GM21360 (cell line): ENCODE measurements around the gene BMAL1.

Source experiments
- ATAC-seq: cut with Tn5 transposase; IDR thresholded peaks from one replicate; pipeline ENCODE4 v1.9.1; 2021; ENCODE audit warnings: mild to moderate bottlenecking, moderate library complexity; ENCODE audit not compliant: unreplicated experiment

Gene BMAL1

DNA sequence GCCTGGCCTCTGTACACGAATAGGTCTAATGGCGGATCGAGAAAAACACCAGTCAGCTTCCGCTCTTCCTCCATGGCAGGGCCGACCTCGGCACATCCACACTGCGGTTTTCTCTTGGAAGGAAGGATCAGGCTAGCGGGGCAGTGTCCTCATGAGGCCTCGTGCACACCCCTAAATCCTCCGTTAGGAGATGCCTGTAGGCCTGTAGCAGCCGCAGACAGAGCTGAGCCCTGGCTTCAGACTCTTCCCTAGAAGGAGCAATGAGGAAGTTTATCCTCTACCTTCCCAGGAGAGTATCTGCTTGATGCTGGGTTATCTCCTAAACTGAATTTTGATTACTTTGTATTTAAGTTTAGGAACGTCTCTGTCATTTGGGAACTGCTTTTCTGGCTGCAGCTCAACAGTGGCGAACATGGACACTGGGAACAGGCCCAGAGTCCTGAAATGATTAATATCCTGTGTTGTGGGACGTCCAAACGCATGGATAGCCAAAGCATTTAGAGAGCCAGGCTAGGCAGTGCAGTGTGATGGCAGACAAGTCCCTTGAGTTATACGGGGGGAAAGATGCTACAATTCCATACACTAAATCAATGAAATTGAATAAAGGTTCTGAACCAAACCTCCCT lies 16.5 kb upstream of the BMAL1 start:
- ATAC-seq, result no peak

DNA sequence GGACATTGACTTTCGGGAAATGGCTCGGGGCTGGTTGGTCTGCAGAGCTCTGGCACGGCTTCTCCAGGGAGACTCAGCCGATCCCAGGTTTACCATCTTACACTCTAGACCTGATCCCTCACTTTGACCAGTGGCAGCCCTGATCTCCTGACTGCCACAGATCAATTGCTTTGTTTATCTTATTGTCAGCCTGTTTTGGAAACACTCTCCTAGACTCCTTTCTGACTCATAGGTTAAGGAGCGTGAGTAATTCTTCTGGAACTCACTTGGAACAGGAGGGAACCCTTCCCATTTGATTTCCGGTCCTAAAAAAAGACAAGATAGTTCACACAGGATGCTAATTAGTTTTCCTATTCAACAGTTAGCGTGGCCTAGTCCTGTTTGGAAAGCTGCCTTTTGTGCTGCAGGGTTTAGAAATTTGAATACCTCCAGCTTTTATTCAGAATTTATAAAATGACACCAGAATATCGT lies 16.0 kb upstream of the BMAL1 start:
- no peak for ATAC-seq

DNA sequence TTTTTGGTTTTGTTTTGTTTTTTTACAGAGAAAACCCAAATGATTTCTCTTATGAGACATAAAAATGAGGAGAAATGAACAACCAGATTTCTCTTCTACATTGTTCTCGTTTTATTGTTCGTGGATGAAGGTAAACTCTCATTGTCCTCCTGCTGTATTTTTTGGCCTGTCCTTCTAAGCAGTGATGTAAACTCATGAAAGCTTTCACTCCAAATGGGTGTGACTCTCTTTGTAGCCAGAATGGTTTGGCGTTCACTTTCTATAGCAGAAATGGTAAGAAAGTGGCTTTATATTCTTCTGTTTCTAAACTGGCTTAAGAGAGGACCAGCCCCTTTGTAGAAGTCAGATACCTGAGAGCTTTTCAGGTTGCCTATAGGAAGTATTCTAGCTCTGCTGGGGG lies 15.5 kb upstream of the BMAL1 start:
- ATAC-seq, result no peak

DNA sequence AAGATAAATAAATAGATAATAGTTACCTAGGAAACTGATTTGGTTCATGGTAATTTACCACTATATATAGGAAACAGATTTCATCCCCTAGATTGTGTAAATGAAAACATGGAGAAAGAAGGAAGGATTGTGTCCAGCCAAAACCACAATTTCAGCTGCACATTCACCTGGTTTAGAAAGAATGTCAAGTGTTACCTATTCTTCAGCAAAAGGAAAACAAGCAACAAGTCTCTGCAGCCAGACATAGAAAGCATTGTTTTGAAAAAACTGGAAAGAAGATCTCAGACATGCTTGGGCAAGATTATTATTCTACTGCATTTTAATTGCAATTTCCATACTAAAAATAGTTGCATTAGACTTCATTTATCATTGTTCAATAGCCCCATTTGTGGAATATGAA lies 8.8 kb upstream of the BMAL1 start:
- no peak for ATAC-seq

DNA sequence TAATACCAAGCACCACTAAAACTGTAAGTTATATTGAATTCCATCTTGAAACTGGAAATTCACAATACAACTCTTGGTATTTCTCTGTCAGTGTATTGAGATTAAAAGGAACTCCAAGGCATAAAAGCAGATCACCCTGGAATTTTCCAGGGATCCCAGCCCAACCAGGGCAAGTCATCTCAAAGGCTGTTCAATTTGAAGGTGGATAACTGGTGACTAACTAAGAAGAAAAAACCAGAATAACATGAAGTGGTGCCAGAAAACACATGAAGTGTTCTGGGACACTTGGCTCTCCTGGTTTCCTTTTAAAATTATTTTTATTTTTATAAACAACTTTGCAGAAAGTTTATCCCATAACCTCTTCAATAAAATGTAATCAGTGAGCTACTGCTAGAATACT lies 7.8 kb upstream of the BMAL1 start:
- ATAC-seq, result no peak

DNA sequence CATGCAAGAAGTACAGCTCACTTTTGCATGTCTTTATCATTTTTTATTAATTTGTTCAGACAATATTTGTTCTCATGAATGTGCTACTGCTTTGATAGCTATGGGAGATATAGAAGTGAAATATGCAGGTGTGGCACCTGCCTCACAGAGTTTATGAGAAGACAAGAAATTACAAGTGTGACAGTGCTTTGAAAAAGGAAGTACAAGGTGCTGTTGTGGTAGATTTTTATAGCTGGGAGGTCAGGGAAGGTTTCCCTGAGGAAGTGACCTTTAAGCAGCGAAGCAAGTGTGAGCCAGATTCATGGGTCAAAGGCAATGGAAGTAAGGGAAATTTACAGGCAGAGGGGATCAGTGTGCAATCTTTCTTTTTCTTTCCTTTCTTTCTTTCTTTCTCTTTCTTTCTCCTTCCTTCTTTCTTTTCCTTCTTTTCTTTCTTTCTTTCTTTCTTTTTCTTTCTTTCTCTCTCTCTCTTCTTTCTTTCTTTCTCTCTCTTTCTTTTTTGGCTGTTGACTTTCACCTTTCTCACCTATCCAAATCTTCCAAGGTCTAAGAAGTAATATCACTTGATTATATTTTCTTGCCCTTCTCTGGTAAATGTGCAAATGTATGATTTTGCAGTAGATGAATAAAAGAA lies 6.4 kb upstream of the BMAL1 start:
- no peak for ATAC-seq

DNA sequence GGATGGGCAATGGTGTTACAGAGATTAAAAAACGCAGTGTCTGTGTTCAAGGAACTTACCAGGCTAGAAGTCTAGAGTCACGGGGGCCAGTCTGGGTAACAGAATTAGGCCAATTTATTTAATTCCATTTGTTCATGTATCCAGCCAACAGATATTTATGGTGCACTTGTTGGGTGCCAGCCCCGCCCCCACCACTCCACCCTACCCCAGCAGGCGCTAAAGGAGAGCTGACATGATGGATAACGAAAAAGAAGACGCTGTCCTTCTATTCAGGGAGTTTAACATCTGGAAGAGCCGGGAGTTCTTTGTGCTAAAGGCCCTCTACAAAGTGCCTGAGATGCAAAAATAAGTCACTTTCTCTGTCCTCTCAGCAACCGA lies 1.1 kb upstream of the BMAL1 start:
- ATAC-seq, result no peak

DNA sequence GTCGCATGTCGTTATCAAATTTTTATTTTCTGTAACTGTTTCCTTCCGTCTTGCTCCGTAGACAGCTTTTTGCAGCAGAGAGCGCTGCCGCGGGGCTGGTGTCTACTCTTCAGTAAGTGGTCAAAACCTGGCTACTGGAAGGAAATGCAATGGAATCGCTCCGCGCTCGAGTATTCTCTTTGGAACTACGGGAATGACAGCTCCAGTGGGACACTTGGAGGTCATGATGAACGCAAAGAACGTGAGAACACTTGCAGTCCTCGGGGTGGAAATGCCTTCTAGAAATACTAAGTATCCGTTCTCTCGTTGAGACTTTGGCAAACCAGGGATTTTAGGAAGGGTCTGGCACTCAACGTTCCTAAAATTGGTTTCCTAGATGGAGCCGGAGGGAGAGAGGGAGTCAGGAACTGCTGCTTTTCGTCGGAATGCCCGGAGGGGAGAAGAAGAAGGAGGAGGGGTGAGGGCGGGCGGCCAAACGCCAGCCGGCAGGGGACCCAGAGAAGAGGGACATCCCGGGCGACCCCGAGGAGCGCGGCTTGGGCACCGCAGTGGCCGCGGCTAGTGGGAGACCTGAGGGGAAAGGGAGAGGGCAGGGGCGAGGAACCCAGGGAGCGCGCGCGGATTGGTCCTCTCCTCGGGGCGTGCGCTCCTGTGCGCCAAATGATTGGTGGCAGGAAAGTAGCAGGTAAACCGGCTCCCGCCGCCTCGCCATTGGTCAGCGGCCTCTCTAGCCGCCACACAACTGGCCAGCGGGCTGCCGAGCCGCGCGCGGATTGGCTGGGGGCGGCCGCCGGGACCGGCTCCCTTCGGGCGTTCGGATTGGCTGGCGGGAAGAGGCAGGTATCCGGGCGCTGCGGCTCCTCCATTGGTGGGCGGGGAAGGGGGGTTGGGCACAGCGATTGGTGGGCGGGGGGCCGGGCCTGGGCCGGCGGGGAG lies 490 bp upstream of the BMAL1 start:
- ATAC-seq, result peak; percentile 93

DNA sequence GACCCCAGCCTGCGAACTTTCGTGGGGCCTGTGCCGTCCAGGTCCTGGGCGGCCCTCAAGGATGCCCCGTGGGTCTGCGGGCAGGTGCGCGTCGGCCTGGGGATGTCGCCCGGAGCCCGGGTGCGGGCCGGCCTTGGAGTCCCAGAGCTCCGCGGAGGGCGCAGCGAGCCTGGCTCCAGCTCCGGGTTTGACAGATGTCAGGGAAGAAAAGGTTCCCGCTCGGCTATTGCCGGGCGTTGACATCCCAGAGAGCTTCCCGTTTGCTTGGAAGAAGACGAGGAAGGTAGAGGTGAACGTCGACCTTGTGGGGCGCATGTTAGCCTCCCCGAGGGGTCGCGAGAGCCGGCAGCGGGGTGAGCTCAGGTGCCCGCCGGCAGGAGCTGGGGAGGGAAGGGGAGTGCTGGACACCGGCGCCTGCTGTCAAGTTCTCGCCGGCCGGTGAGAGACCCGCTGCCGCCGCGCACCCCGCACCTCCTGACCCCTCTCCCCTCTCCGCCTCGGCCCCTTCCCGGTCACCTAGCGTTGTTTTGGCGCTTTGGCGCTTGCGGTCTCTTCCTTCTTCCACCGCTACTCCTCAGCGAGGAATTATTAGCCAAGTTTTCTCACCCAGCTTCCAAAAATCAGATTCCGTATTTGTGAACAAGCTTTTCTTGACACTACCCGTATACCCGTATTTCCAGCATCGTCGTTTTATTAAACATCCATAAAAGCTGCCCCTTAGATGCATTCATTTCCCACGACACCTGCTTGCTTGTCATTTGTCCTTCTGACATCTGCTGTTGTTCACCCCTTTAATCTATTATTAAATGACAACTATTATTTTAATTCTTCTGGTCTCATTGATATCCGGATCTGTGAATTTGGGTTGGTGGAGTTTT lies 1.3 kb downstream of the BMAL1 start:
- peak; percentile 4 for ATAC-seq

DNA sequence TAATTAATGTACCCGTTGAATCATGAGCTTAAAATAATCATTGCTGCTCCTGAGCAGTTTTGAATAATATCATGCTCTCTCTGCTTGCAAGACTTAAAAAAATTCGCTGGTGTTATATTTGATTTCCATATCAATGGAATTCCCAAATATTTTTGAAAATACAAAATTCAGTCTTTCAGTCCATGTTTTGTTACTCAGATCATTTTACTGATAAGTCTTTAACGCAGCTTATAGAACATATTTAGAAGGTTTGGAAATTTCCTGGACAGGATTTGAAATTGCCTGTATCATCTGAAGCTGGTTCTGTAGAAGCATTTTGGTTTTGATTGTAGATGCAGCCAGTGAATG lies 1.9 kb downstream of the BMAL1 start:
- no peak for ATAC-seq

DNA sequence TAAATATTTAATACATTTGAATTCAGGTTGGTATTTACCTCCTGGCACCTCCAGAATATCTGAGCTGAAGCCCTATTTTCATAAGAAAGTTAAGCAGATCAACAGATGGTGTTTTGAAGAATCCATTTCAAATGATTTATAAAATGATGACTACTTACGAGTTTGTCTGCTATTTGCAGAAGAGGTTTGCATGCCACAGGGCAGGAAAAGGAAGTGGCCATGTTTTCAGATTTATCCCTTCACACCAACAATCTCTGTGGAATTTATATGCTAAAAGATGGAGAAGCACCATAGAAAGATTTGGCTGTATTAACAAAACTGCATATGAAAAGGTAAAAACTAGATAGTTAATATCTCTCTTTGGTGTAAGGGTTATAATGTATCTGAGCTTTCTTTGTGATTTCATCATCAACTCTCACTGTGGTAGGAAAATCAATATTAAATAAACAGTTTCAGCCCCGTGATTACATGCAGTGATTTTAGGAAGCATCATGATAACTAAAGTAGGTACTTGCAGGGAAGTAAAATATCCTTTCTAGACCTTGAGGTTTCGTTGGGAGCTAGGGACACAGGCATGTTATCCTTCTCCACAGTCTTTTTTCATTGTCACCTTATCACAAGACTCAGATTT lies 2.6 kb downstream of the BMAL1 start:
- no peak for ATAC-seq

DNA sequence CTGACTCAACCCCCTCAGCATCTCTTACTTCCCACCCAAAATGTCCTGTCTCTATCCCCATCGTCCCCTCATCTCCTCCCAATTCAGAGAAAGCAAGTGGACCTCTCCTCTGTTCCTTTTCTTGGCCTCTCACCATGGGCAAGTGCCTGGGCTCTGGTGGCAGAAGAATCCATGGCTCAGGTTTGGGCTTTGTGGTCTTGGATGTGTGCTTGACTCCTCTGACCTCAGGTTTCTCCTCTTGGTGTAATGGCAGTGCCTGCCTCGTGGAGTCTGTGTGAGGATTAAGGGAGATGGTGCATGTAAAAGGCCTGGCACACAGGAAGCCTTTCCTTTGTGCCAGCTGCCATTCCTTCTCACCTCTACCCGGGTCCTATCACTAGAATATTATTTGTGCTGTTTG lies 3.2 kb downstream of the BMAL1 start:
- ATAC-seq, result no peak

DNA sequence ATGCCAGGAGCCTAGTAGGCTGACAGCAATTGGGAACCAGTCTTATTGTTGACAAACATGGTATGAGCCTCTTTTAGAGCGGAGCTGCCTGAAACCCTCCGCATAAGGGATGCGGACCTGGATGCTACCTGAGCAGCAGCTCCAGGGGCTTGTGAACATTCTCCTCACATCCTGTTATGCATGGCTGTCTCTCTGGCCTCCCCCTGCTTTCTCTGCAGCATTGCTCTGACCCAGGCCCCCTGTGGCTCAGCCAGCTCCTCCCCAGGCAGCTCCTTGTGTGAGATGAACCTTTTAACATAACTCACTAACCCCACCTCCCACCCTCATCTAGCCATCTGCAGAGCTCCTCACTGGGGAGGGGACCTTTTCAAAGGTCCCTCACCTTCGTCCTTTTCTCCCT lies 6.0 kb downstream of the BMAL1 start:
- no peak for ATAC-seq

DNA sequence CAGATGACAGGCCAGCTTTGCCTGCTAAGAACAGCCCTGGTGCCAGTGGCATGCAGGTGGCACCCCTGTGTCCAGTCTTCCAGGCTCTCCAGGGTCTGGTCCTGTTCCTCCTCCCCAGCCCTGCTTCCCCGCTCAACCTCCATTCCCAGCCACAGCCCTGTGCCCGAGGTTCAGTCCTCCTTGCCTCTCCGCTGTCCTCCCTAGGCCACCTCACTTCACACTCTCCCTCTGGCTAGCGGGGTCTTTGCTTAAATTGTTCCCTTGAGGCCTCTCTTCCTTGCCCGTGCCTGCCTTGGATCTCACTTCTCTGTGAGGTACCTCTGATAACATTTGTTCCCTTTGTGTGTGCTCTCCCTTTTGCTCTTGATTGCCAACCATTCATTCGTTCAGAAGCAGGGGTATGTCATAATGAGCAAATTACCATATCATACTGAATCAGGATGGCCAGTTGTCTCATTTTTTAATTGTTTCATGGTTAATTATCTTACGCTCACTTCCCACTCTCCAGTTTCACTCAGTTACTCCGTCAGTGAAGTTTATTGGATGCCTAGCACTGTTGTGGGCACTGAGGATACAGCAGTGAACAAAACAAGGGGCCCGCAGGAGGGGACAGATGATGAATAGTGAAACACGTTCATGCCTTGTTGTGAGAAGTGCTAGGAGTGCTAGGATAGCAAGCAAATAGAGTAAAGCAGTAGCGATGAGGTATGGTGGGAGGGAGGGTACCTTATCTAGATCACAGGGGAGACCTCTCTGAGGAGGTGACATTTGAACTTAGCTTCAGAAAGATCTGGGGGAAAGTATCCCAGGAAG lies 7.4 kb downstream of the BMAL1 start:
- no peak for ATAC-seq

DNA sequence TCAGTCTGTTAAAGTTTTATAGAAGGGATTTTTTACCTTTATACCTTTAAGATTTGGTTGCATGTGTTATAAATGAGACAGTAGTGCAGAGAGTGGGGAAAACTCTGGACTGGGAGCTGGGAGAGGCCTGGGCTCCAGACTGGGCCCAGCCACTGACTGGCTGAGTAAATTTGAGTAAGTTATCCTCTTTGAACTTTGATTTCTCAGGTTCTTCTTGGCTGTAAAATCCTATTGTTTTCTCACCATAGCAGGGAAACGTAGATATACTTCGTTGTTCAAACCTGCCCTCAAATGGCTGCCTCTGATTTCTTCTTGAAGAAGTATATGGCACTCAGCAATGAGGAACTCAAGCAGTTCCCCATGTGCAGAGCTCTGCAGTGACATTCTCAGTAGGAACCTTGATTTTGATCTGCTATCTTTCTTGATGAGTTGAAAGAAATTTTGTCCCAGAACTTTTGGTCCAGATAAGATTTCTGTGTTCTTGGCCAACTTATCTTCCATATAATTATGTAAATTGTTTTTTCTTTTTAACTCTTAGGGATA lies 8.8 kb downstream of the BMAL1 start:
- ATAC-seq, result no peak

DNA sequence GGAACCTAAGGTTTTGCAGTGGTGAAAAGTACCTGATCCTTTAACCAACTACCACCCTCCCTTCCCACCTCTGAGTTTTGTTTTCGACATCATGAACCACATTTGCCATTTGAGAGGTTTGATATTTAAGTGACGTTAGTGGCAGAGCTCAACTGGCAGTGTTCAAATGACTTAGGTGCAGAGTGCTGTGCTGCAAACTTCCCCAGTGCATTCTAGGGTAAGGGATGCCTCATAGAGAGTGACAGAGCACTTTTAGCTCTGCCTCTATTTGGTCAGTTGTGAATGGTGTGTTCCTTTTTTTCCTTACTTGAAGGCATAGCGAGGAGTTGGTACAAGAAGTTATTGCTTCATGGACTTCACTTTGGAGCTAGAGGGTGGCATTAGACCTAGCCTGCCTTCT lies 9.4 kb downstream of the BMAL1 start:
- no peak for ATAC-seq

DNA sequence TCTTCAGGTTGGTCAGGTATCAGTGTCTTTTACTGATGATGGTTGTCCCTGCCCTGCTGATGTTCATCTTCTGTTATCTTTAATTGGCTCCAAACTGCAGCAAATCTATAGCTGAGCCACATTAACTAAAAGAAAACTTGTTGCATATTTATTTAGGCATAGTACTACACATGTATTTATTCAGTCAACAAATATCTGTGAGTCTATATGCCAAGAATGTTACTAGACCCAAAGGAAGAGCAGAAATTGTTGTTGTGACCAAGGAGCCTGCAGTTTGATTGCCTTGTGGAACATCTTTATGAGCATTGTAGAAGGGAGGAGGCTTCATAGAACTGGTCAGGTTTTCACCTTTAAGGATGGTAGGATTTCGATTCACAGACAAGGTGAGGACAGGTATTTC lies 10.1 kb downstream of the BMAL1 start:
- ATAC-seq, result no peak

DNA sequence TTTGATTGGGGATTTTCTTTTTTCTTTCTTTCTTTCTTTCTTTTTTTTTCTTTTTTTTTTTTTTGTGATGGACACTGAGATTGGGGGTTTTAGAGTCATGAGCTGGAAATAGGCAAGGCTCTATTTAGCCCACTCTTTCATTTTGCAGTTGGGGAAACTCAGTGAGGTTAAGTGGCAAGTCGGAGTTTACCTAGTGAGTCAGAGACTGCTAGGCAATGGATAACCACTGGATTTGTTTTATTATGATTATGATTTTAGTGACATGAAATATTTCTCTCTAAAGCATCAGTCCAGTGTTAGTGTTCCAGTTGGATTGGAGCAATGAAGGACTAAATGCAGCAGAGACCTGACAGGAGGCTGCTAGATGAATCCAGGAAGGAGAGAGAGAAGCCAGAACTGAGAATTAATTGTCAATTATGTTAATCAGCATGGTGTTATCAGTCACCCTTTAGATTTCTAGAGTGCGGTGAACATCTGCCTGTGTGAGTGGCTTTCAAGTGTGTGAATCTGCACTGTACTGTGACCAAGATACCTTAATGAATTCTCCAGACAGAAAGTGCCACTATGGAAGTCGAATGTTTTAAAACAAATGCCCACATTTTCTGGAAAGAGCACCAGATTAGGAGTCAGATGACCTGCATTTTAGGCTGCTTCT lies 10.9 kb downstream of the BMAL1 start:
- no peak for ATAC-seq

DNA sequence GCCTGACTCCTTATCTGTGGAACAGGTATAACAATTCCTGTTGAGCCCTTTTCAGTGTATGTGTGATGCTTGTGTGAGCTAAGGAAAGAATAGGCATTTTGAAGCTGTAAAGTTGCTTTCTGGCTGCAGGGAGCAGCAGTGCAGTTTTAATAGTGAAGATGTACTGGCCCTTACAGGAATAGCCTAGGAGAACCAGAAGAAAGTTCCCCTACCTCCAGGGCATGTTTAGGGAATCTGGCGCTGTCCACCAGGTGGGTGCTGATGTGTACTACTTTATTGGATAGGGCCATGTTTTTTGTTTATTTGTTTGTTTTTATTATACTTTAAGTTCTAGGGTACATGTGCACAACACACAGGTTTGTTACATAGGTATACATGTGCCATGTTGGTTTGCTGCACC lies 11.5 kb downstream of the BMAL1 start:
- ATAC-seq, result no peak
